Measurements from ENCODE around the gene RXYLT1.
"Not testable (repeated sequence)": the region's sequence is repeated elsewhere in the genome, so short reads cannot be mapped to it uniquely, and the experiment has no call there.

RXYLT1 gene

GRCh38 chr12:63805704-63806672 is 26.3 kb downstream of the RXYLT1 start:
- DNase-seq, result no peak

GRCh38 chr12:63808631-63809030 is 28.9 kb downstream of the RXYLT1 start:
- DNase-seq, result no peak

GRCh38 chr12:63809566-63809965 is 29.9 kb downstream of the RXYLT1 start:
- no peak for DNase-seq

GRCh38 chr12:63811334-63811733 is 31.6 kb downstream of the RXYLT1 start:
- DNase-seq, result no peak

DNA sequence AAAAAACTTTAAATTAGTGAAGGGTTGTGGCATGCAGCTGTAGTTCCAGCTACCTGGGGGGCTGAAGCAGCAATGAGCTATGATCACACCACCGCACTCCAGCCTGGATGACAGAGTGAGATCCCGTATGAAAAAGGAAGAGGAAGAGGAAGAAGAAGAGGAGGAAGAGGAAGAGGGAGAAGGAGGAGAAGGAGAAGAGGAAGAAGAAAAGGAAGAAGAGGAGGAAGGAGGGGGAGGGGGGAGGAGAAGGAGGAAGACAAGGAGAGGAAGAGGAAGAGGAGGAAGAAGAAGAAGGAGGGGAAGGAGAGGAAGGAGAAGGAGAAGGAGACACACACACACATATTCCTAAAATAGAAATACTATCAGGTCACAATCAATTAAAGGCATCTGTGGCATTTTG is 32.0 kb downstream of the RXYLT1 start:
- no peak for DNase-seq

- DNase-seq, result no peak
Measured at GRCh38 chr12:63814146-63814772, 34.5 kb downstream of the RXYLT1 start.

DNA sequence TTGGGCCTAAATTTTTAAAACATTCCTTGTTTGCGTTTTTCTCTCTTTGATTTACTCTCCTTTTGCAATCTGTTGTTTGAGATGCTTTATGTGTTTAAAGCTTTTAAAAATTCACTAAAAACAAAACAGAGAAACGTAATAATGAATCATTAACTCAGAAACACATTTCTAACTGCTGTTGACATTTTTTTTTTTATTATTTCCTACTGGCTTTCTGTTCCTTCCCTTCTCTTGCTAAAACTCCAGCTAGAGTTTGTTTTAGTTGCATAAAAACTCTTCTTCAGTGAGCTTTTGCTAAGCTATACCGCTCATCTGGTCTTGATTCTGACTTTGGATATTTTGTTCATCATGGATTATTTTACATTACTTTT is 35.8 kb downstream of the RXYLT1 start:
- DNase-seq, result no peak

DNA sequence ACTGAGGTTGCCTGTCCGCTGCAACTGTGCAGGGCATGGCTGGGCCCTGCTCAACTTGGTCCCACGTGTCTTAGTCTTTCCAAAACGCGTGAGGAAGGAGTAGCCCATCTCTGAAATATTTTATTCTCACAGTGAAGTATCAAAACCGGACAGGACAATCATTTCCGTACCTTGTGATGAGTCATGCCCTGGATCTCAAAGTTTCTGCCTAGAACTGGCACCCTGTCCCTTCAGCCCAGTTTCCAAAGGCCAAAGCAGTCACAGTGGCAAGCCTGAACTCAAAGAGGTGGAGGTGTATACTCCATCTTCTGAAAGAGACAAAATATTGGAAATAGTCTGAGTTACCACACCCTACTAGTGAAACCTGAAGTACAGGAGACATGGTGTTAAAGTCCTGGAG is 36.3 kb downstream of the RXYLT1 start:
- DNase-seq, result no peak

- no peak for DNase-seq
Measured at GRCh38 chr12:63820427-63820826, 40.7 kb downstream of the RXYLT1 start.

GRCh38 chr12:63821781-63822251 is 42.1 kb downstream of the RXYLT1 start:
- DNase-seq, result no peak

DNA sequence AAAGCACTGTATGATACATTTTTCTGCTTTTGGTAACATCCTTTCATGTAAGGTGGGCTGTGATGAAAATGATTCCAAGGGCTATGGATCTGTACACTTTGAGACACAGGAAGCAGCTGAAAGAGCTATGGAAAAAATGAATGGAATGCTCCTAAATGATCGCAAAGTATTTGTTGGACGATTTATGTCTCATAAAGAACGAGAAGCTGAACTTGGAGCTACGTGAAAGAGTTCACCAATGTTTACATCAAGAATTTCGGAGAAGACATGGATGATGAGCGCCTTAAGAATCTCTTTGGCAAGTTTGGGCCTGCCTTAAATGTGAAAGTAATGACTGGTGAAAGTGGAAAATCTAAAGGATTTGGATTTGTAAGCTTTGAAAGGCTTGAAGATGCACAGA is 42.6 kb downstream of the RXYLT1 start:
- no peak for DNase-seq

DNA sequence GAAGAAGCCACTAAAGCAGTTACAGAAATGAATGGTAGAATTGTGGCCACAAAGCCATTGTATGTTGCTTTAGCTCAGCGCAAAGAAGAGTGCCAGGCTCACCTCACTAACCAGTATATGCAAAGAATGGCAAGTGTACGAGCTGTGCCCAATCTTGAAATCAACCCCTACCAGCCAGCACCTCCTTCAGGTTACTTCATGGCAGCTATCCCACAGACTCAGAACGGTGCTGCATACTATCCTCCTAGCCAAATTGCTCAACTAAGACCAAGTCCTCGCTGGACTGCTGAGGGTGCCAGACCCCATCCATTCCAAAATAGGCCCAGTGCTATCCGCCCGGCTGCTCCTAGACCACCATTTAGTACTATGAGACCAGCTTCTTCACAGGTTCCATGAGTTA is 43.3 kb downstream of the RXYLT1 start:
- no peak for DNase-seq

- DNase-seq, result peak; percentile 57 to 64
Measured at GRCh38 chr12:63826006-63826585, 46.4 kb downstream of the RXYLT1 start.

DNA sequence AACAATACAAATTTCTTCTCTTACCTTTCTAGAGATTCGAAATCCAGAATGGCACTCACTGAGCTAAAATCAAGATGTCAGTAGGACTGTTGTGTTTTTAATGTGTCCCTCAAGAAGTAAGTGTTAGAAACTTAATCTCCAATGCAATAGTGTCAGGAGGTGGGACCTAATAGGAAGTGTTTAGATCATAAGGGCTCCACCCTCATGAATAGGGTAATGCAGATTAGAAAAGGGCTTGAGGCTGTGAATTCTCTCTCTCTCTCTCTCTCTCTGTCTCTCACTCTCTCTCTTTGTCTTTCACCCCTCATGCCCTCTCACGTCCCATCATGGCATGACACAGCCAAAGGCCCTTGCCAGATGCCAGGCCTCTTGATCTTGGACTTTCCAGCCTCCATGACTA is 49.2 kb downstream of the RXYLT1 start:
- DNase-seq, result no peak

DNA sequence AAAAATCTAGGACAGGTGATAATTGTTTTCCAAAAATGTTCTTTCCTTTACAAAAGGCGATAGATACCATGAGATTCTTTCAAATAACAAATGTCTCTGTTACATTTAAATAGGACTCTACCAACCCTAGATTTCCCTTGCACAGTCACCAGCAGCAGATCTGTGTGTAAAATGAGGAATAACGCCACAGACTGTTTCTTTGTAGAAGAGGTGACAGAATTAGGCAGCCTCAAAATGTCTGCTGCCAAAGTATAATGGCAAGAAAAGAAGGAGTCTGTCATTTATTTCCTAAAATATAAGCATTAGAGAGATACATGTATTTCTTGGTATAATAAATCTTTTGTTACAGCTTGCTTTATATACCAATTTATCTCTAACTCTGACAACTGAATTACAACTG is 56.3 kb downstream of the RXYLT1 start:
- no peak for DNase-seq

GRCh38 chr12:63836936-63837335 is 57.2 kb downstream of the RXYLT1 start:
- no peak for DNase-seq

DNA sequence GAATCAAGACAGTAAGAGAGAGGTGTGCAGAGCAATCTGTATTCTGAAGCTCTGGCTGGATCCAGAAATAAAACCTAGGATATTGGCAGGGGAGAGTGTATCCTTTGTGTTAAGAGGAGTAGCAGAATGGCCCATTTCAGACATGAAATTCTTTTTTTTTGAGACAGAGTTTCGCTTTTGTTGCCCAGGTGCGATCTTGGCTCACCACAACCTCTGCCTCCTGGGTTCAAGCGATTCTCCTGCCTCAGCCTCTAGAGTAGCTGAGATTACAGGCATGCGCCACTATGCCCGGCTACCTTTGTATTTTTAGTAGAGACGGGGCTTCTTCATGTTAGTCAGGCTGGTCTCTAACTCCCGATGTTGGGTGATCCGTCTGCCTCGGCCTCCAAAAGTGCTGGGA is 58.7 kb downstream of the RXYLT1 start:
- no peak for DNase-seq

DNA sequence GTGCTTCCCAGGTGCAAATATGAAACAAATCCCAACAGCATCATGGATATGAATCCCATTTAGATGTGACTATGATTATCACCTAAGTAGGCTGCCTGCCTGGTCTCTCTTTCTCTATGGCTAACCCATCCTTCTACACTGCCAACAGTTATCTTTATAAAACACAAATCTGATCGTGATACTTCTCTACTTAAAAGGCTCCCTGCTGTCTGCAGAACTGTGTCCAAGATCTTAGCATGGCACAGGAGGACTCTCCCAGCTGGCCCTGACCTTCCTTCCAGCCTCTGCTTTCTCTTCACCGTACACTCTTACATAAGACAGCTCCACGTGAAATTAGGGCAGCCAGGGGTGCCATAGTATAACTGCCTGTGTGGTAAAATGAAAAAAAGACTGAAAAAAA is 61.3 kb downstream of the RXYLT1 start:
- DNase-seq, result no peak

DNA sequence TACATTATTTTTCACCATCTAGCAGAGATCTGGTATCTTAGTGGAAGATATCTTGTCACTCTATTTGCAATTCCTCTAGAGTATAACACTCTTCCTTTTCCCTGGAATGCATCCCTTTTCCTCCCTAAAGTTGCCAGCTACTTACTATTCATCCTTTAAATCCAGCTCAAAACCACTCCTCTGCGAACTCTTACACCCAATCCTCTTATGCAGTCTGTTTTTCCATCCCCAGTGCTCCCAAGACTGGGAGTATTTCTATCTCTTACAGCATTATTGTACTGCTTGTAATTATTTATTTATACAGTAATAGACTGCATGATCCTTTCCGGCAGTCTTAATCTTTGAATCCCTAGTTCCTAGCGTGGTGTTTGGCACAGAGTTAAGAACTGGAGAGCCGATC is 61.9 kb downstream of the RXYLT1 start:
- no peak for DNase-seq

GRCh38 chr12:63842750-63843149 is 63.0 kb downstream of the RXYLT1 start:
- not testable (repeated sequence) for DNase-seq

GRCh38 chr12:63843254-63843720 is 63.6 kb downstream of the RXYLT1 start:
- DNase-seq, result no peak

DNA sequence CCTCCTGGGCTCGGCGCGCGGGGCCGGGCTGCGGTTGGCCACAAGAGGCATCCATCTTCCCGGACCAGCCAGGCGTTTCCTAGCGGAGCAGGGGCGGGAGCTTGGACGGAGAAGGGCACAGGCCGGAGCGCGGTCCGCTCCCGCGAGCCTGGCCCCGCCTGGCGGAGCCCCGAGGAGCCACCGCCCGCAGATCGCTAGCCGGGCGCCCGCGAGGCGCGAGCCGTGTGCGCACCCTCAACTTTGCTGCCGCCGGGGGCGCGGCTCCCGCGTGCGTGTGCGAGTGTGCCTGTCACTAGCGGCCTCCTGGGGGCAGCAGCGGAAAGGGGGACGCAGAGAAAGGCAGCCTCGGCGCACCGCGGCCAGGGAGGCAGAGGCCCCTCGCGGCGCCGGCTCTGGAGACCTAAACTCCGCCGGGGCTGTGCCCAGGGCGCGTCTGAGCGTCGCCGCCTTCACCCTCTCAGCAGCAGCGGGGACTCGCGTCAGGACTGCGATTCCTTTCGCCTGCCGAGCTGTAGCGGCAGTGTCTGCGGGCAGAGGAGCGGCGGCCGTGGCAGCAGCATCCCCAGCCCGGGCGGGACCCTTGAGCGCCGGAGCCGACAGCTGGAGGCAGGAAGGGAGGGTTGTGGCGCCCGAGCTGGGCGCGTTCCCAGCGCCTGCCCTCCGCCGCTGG is 64.1 kb downstream of the RXYLT1 start:
- peak; percentile 73 to 82 for DNase-seq

Data from AML-193 (cell line).